ENCODE data around the gene KRTAP20-4. TPM values are rescaled to one million over a fixed set of nuclear protein-coding genes. Genes with fewer than 3 reads are reported as not detected.

KRTAP20-4 gene
- not detected for total RNA-seq
- not detected for total RNA-seq (2013)
- 0 reads per million in 29 experiments for total RNA-seq

- WGBS (ENCODE audit: insufficient coverage) = no CpG with 5 or more reads among the region's 3 CpGs
- Mint-ChIP-seq H3K4me3 (no peak within 1 kb of the TSS), H3K27me3 (no peaks in the 10 kb centered on the region)
Measured at GRCh38 chr21:30620522-30620921, at the start of gene KRTAP20-4. Gene KRTAP20-4, plus strand, starts transcription at chr21:30620627.

GRCh38 chr21:30577766-30578165 is 42.7 kb upstream of the KRTAP20-4 start:
- H3K36me3 Mint-ChIP-seq = no peaks in the 10 kb centered on the region
- H3K4me3 Mint-ChIP-seq = no peak overlapping the region
- no peaks in the 10 kb centered on the region for H3K4me1 Mint-ChIP-seq
- H3K27me3 Mint-ChIP-seq = peaks cover 0 to 2% of the 10 kb centered on the region in 2 donors
- DNase-seq (no peak), ATAC-seq (replicated peaks in 1 of 4) (no peak)
- ChIA-PET CTCF (no interaction called here), POLR2A (no interaction called here)
- no peaks in the 10 kb centered on the region for H3K27me3 ChIP-seq (replicated peaks in 1 of 2; ENCODE audit: control insufficient read depth in 2 of 2, extremely low read depth in 1 of 2, insufficient read depth in 2 of 2, low read length in 1 of 2)
- no peaks in the 10 kb centered on the region for H3K9me3 ChIP-seq
- no peak overlapping the region for H3K4me3 ChIP-seq (ENCODE audit: control insufficient read depth in 1 of 2, extremely low read depth in 1 of 2, low read length in 1 of 2)
- H3K27ac ChIP-seq (ENCODE audit: low read length) = no peak overlapping the region
- no peaks in the 10 kb centered on the region for H3K4me1 ChIP-seq (ENCODE audit: control insufficient read depth in 1 of 2, extremely low read depth in 1 of 2, insufficient read depth in 2 of 2, low read length in 2 of 2)
- peaks cover 0 to 9% (median 0%) of the 10 kb centered on the region in 3 donors for H3K9me3 Mint-ChIP-seq
- H3K27ac Mint-ChIP-seq = no peak overlapping the region
- no peaks in the 10 kb centered on the region for H3K36me3 ChIP-seq (ENCODE audit: control insufficient read depth in 2 of 2, extremely low read depth in 1 of 2, insufficient read depth in 1 of 2, low read length in 1 of 2)

More at GRCh38 chr21:30620522-30620921, at the start of gene KRTAP20-4:
- no peaks in the 10 kb centered on the region for H3K4me1 Mint-ChIP-seq
- Histone ChIP-seq H3K4me1 (ENCODE audit: control insufficient read depth in 1 of 2, extremely low read depth in 1 of 2, insufficient read depth in 2 of 2, low read length in 2 of 2) (no peaks in the 10 kb centered on the region), H3K9me3 (no peaks in the 10 kb centered on the region), H3K36me3 (ENCODE audit: control insufficient read depth in 2 of 2, extremely low read depth in 1 of 2, insufficient read depth in 1 of 2, low read length in 1 of 2) (no peaks in the 10 kb centered on the region), H3K27me3 (replicated peaks in 1 of 2; ENCODE audit: control insufficient read depth in 2 of 2, extremely low read depth in 1 of 2, insufficient read depth in 2 of 2, low read length in 1 of 2) (no peaks in the 10 kb centered on the region), H3K27ac (ENCODE audit: low read length) (no peak within 1 kb of the TSS), H3K4me3 (ENCODE audit: control insufficient read depth in 1 of 2, extremely low read depth in 1 of 2, low read length in 1 of 2) (no peak within 1 kb of the TSS)
- POLR2A ChIA-PET = no interaction called here
- no peak within 1 kb of the TSS for H3K27ac Mint-ChIP-seq
- CTCF ChIA-PET = no interaction called here
- DNase-seq (no peak), ATAC-seq (replicated peaks in 1 of 4) (no peak)
- no peaks in the 10 kb centered on the region for H3K9me3 Mint-ChIP-seq
- H3K36me3 Mint-ChIP-seq = no peaks in the 10 kb centered on the region

- 63% methylated on average over 1 of the region's 1 CpG for WGBS (ENCODE audit: insufficient coverage)
- Mint-ChIP-seq H3K36me3 (no peaks in the 10 kb centered on the region), H3K27me3 (peaks cover 0 to 2% of the 10 kb centered on the region in 2 donors), H3K4me3 (no peak overlapping the region), H3K27ac (no peak overlapping the region), H3K4me1 (no peaks in the 10 kb centered on the region), H3K9me3 (peaks cover 0 to 5% (median 0%) of the 10 kb centered on the region in 3 donors)
- H3K27ac ChIP-seq (ENCODE audit: low read length) = no peak overlapping the region
- no peaks in the 10 kb centered on the region for H3K36me3 ChIP-seq (ENCODE audit: control insufficient read depth in 2 of 2, extremely low read depth in 1 of 2, insufficient read depth in 1 of 2, low read length in 1 of 2)
- no peak overlapping the region for H3K4me3 ChIP-seq (ENCODE audit: control insufficient read depth in 1 of 2, extremely low read depth in 1 of 2, low read length in 1 of 2)
- ATAC-seq (replicated peaks in 1 of 4) = no peak
- H3K9me3 ChIP-seq = no peaks in the 10 kb centered on the region
- H3K27me3 ChIP-seq (replicated peaks in 1 of 2; ENCODE audit: control insufficient read depth in 2 of 2, extremely low read depth in 1 of 2, insufficient read depth in 2 of 2, low read length in 1 of 2) = no peaks in the 10 kb centered on the region
- no peak for DNase-seq
- no peaks in the 10 kb centered on the region for H3K4me1 ChIP-seq (ENCODE audit: control insufficient read depth in 1 of 2, extremely low read depth in 1 of 2, insufficient read depth in 2 of 2, low read length in 2 of 2)
- CTCF ChIA-PET = no interaction called here
- POLR2A ChIA-PET = no interaction called here
Measured at GRCh38 chr21:30579346-30579745, 41.1 kb upstream of the KRTAP20-4 start.

- no peak overlapping the region for H3K27ac ChIP-seq (ENCODE audit: low read length)
- peaks cover 0 to 5% (median 0%) of the 10 kb centered on the region in 3 donors for H3K9me3 Mint-ChIP-seq
- no peaks in the 10 kb centered on the region for H3K36me3 Mint-ChIP-seq
- H3K4me3 ChIP-seq (ENCODE audit: control insufficient read depth in 1 of 2, extremely low read depth in 1 of 2, low read length in 1 of 2) = no peak overlapping the region
- DNase-seq = no peak
- ChIA-PET POLR2A (no interaction called here), CTCF (no interaction called here)
- 80% methylated on average over 1 of the region's 3 CpGs for WGBS (ENCODE audit: insufficient coverage)
- H3K4me3 Mint-ChIP-seq = no peak overlapping the region
- H3K9me3 ChIP-seq = no peaks in the 10 kb centered on the region
- no peaks in the 10 kb centered on the region for H3K27me3 ChIP-seq (replicated peaks in 1 of 2; ENCODE audit: control insufficient read depth in 2 of 2, extremely low read depth in 1 of 2, insufficient read depth in 2 of 2, low read length in 1 of 2)
- H3K4me1 ChIP-seq (ENCODE audit: control insufficient read depth in 1 of 2, extremely low read depth in 1 of 2, insufficient read depth in 2 of 2, low read length in 2 of 2) = no peaks in the 10 kb centered on the region
- H3K27me3 Mint-ChIP-seq = peaks cover 0 to 7% of the 10 kb centered on the region in 2 donors
- no peak for ATAC-seq (replicated peaks in 1 of 4)
- no peaks in the 10 kb centered on the region for H3K36me3 ChIP-seq (ENCODE audit: control insufficient read depth in 2 of 2, extremely low read depth in 1 of 2, insufficient read depth in 1 of 2, low read length in 1 of 2)
- no peaks in the 10 kb centered on the region for H3K4me1 Mint-ChIP-seq
- no peak overlapping the region for H3K27ac Mint-ChIP-seq
Measured at GRCh38 chr21:30580132-30580531, 40.3 kb upstream of the KRTAP20-4 start.

- POLR2A ChIA-PET = no interaction called here
- Histone ChIP-seq H3K27me3 (replicated peaks in 1 of 2; ENCODE audit: control insufficient read depth in 2 of 2, extremely low read depth in 1 of 2, insufficient read depth in 2 of 2, low read length in 1 of 2) (no peaks in the 10 kb centered on the region), H3K9me3 (no peaks in the 10 kb centered on the region), H3K27ac (ENCODE audit: low read length) (no peak overlapping the region), H3K4me1 (ENCODE audit: control insufficient read depth in 1 of 2, extremely low read depth in 1 of 2, insufficient read depth in 2 of 2, low read length in 2 of 2) (no peaks in the 10 kb centered on the region), H3K4me3 (ENCODE audit: control insufficient read depth in 1 of 2, extremely low read depth in 1 of 2, low read length in 1 of 2) (no peak overlapping the region), H3K36me3 (ENCODE audit: control insufficient read depth in 2 of 2, extremely low read depth in 1 of 2, insufficient read depth in 1 of 2, low read length in 1 of 2) (no peaks in the 10 kb centered on the region)
- CTCF ChIA-PET = no interaction called here
- WGBS (ENCODE audit: insufficient coverage) = no CpG with 5 or more reads among the region's 1 CpG
- DNase-seq = no peak
- H3K36me3 Mint-ChIP-seq = no peaks in the 10 kb centered on the region
- H3K9me3 Mint-ChIP-seq = no peaks in the 10 kb centered on the region
- no peak overlapping the region for H3K4me3 Mint-ChIP-seq
- no peaks in the 10 kb centered on the region for H3K4me1 Mint-ChIP-seq
- H3K27ac Mint-ChIP-seq = no peak overlapping the region
- no peak for ATAC-seq (replicated peaks in 1 of 4)
- peaks cover 0 to 5% of the 10 kb centered on the region in 2 donors for H3K27me3 Mint-ChIP-seq
Measured at GRCh38 chr21:30582870-30583269, 37.6 kb upstream of the KRTAP20-4 start.

GRCh38 chr21:30590297-30590696 is 30.1 kb upstream of the KRTAP20-4 start, which contains the start of gene KRTAP22-2:
Gene KRTAP22-2, minus strand, starts transcription at chr21:30590397.
- Histone ChIP-seq H3K4me1 (ENCODE audit: control insufficient read depth in 1 of 2, extremely low read depth in 1 of 2, insufficient read depth in 2 of 2, low read length in 2 of 2) (no peaks in the 10 kb centered on the region), H3K27ac (ENCODE audit: low read length) (no peak within 1 kb of the TSS), H3K4me3 (ENCODE audit: control insufficient read depth in 1 of 2, extremely low read depth in 1 of 2, low read length in 1 of 2) (no peak within 1 kb of the TSS), H3K27me3 (replicated peaks in 1 of 2; ENCODE audit: control insufficient read depth in 2 of 2, extremely low read depth in 1 of 2, insufficient read depth in 2 of 2, low read length in 1 of 2) (no peaks in the 10 kb centered on the region), H3K9me3 (no peaks in the 10 kb centered on the region), H3K36me3 (ENCODE audit: control insufficient read depth in 2 of 2, extremely low read depth in 1 of 2, insufficient read depth in 1 of 2, low read length in 1 of 2) (no peaks in the 10 kb centered on the region)
- no peak within 1 kb of the TSS for H3K27ac Mint-ChIP-seq
- H3K9me3 Mint-ChIP-seq = peaks cover 0 to 3% (median 0%) of the 10 kb centered on the region in 3 donors
- H3K4me3 Mint-ChIP-seq = no peak within 1 kb of the TSS
- ChIA-PET POLR2A (no interaction called here), CTCF (no interaction called here)
- ATAC-seq (replicated peaks in 1 of 4) = no peak
- DNase-seq = no peak
- H3K4me1 Mint-ChIP-seq = no peaks in the 10 kb centered on the region
- H3K36me3 Mint-ChIP-seq = no peaks in the 10 kb centered on the region
- no peaks in the 10 kb centered on the region for H3K27me3 Mint-ChIP-seq

GRCh38 chr21:30592140-30592539 is 28.3 kb upstream of the KRTAP20-4 start, which contains the start of gene KRTAP6-3:
Gene KRTAP6-3, plus strand, starts transcription at chr21:30592440. Its CDS starts 6 bp downstream, at chr21:30592446.
- Mint-ChIP-seq H3K9me3 (peaks cover 0 to 3% (median 0%) of the 10 kb centered on the region in 3 donors), H3K27me3 (no peaks in the 10 kb centered on the region), H3K4me1 (no peaks in the 10 kb centered on the region), H3K36me3 (no peaks in the 10 kb centered on the region), H3K27ac (no peak within 1 kb of the TSS), H3K4me3 (no peak within 1 kb of the TSS)
- no peak for ATAC-seq (replicated peaks in 1 of 4)
- Histone ChIP-seq H3K27ac (ENCODE audit: low read length) (no peak within 1 kb of the TSS), H3K36me3 (ENCODE audit: control insufficient read depth in 2 of 2, extremely low read depth in 1 of 2, insufficient read depth in 1 of 2, low read length in 1 of 2) (no peaks in the 10 kb centered on the region), H3K9me3 (no peaks in the 10 kb centered on the region), H3K27me3 (replicated peaks in 1 of 2; ENCODE audit: control insufficient read depth in 2 of 2, extremely low read depth in 1 of 2, insufficient read depth in 2 of 2, low read length in 1 of 2) (no peaks in the 10 kb centered on the region), H3K4me1 (ENCODE audit: control insufficient read depth in 1 of 2, extremely low read depth in 1 of 2, insufficient read depth in 2 of 2, low read length in 2 of 2) (no peaks in the 10 kb centered on the region), H3K4me3 (ENCODE audit: control insufficient read depth in 1 of 2, extremely low read depth in 1 of 2, low read length in 1 of 2) (no peak within 1 kb of the TSS)
- 78% methylated on average over 3 of the region's 4 CpGs for WGBS (ENCODE audit: insufficient coverage)
- DNase-seq = no peak
- CTCF ChIA-PET = no interaction called here
- POLR2A ChIA-PET = no interaction called here

Measured in T-cell (primary cell).